Measurements from ENCODE around the gene FLT3.

FLT3 gene

GRCh38 chr13:27979765-27980279, 120.6 kb downstream of the FLT3 start:
- no peak for TF ChIP-seq CTCF (conservative IDR thresholded peaks at IDR 0.05)
- no peak for TF ChIP-seq ZFX (IDR thresholded peaks at IDR 0.05)
- H3K27ac ChIP-seq: no peak overlapping the region

GRCh38 chr13:27979001-27979643, 121.3 kb downstream of the FLT3 start:
- TF ChIP-seq CTCF (conservative IDR thresholded peaks at IDR 0.05) (no peak), ZFX (IDR thresholded peaks at IDR 0.05) (no peak)

GRCh38 chr13:27978301-27978968, 121.9 kb downstream of the FLT3 start:
- TF ChIP-seq CTCF (conservative IDR thresholded peaks at IDR 0.05): no peak
- TF ChIP-seq ZFX (IDR thresholded peaks at IDR 0.05): no peak
- no peak overlapping the region for H3K27ac ChIP-seq

More at GRCh38 chr13:27979001-27979643, 121.3 kb downstream of the FLT3 start:
- no peak overlapping the region for H3K27ac ChIP-seq

GRCh38 chr13:27977476-27978300, 122.7 kb downstream of the FLT3 start:
- TF ChIP-seq CTCF (conservative IDR thresholded peaks at IDR 0.05) (no peak), ZFX (IDR thresholded peaks at IDR 0.05) (no peak)
- no peak overlapping the region for H3K27ac ChIP-seq

- no peak overlapping the region for H3K27ac ChIP-seq
- TF ChIP-seq CTCF (conservative IDR thresholded peaks at IDR 0.05) (no peak), ZFX (IDR thresholded peaks at IDR 0.05) (no peak)
Measured at GRCh38 chr13:27976362-27977091, 123.8 kb downstream of the FLT3 start.

- TF ChIP-seq ZFX (IDR thresholded peaks at IDR 0.05) (no peak), CTCF (conservative IDR thresholded peaks at IDR 0.05) (no peak)
- H3K27ac ChIP-seq: no peak overlapping the region
Measured at GRCh38 chr13:27975564-27976361, 124.6 kb downstream of the FLT3 start.

All from C4-2B (cell line).